Bronchial epithelial cell (primary cell): ENCODE results near the gene LRRC8E. TPM values are rescaled to one million over a fixed set of nuclear protein-coding genes. Genes with fewer than 3 reads are reported as not detected.
A peak's percentile ranks its signal among the peaks of the same experiment; 100 is the strongest.
"Not testable (repeated sequence)": the region's sequence is repeated elsewhere in the genome, so short reads cannot be mapped to it uniquely, and the experiment has no call there.

Experiments
- DNase-seq: peaks from one replicate; pipeline ENCODE4 v3.0.0-alpha.2; 2010; ENCODE audit warnings: low read depth
- FAIRE-seq: peaks from 2 replicates; lab custom pipeline; 2011; peaks lifted over from hg19 to GRCh38; lab: Jason Lieb, UNC
- H3K27me3 ChIP-seq: 2 replicates; pipeline ENCODE4 v1.5.1; 2011; ENCODE audit warnings: low read length; ENCODE audit not compliant: control insufficient read depth, insufficient read depth
- H3K36me3 ChIP-seq: 2 replicates; pipeline ENCODE4 v1.5.1; 2011; ENCODE audit warnings: low read length; ENCODE audit not compliant: control insufficient read depth, insufficient read depth
- H3K4me3 ChIP-seq: 2 replicates; pipeline ENCODE4 v1.5.1; 2011; ENCODE audit warnings: mild to moderate bottlenecking, low read depth, low read length, control low read depth
- total RNA-seq: library from RNA; depleted of rRNA; stranded (reverse); fragments of >200 nt; gene quantifications from 2 replicates; pipeline ENCODE4 v1.2.1, GENCODE V29; 2014
- TF ChIP-seq, protein P1 (sequence below): IDR thresholded peaks from 2 replicates; pipeline ENCODE4 v1.5.1; 2011; ENCODE audit warnings: mild to moderate bottlenecking, moderate library complexity, low read length, control low read depth, inconsistent platforms; ENCODE audit not compliant: insufficient read depth, severe bottlenecking

Gene LRRC8E
- total RNA-seq, 1 donor from 2014 or later = 7.6 TPM

- FAIRE-seq (no peak), DNase-seq (no peak)
- TF ChIP-seq, protein P1, sequence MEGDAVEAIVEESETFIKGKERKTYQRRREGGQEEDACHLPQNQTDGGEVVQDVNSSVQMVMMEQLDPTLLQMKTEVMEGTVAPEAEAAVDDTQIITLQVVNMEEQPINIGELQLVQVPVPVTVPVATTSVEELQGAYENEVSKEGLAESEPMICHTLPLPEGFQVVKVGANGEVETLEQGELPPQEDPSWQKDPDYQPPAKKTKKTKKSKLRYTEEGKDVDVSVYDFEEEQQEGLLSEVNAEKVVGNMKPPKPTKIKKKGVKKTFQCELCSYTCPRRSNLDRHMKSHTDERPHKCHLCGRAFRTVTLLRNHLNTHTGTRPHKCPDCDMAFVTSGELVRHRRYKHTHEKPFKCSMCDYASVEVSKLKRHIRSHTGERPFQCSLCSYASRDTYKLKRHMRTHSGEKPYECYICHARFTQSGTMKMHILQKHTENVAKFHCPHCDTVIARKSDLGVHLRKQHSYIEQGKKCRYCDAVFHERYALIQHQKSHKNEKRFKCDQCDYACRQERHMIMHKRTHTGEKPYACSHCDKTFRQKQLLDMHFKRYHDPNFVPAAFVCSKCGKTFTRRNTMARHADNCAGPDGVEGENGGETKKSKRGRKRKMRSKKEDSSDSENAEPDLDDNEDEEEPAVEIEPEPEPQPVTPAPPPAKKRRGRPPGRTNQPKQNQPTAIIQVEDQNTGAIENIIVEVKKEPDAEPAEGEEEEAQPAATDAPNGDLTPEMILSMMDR = peak; percentile 78
- Histone ChIP-seq H3K27me3 (peaks cover 2% of the 10 kb centered on the region), H3K4me3 (peak overlapping the region; percentile 49), H3K36me3 (peaks cover 4% of the 10 kb centered on the region)
Observed at GRCh38 chr19:7917267-7918061, 29.2 kb downstream of the LRRC8E start.

- not testable (repeated sequence) for DNase-seq, H3K36me3 ChIP-seq, FAIRE-seq, H3K27me3 ChIP-seq
- peak overlapping the region; percentile 49 for H3K4me3 ChIP-seq
Observed at GRCh38 chr19:7918062-7918614, 29.8 kb downstream of the LRRC8E start.

GRCh38 chr19:7918615-7919421 is 30.5 kb downstream of the LRRC8E start:
- no peak for FAIRE-seq
- no peak for DNase-seq

GRCh38 chr19:7919610-7920518 is 31.6 kb downstream of the LRRC8E start, which contains the start of gene SNAPC2:
TSS of gene SNAPC2 (plus strand) at chr19:7920338. CDS start at chr19:7920367, 29 bp downstream.
- H3K4me3 ChIP-seq = peak within 1 kb of the TSS; percentile 77
- TF ChIP-seq, protein P1 = no peak
- FAIRE-seq (no peak), DNase-seq (peak; percentile 75)
- H3K36me3 ChIP-seq = peaks cover 6% of the 10 kb centered on the region
- H3K27me3 ChIP-seq = peaks cover 2% of the 10 kb centered on the region

More at GRCh38 chr19:7918615-7919421, 30.5 kb downstream of the LRRC8E start:
- TF ChIP-seq, protein P1 = no peak
- Histone ChIP-seq H3K27me3 (peaks cover 2% of the 10 kb centered on the region), H3K4me3 (no peak overlapping the region), H3K36me3 (peaks cover 6% of the 10 kb centered on the region)

GRCh38 chr19:7920519-7921301 is 32.4 kb downstream of the LRRC8E start:
- peak; percentile 76 for DNase-seq
- Histone ChIP-seq H3K4me3 (peak overlapping the region; percentile 77), H3K36me3 (peaks cover 6% of the 10 kb centered on the region), H3K27me3 (peaks cover 2% of the 10 kb centered on the region)
- FAIRE-seq = peak; percentile 98
- TF ChIP-seq, protein P1 = no peak
